Amniotic epithelial cell (primary cell): ENCODE results near the gene PTPRG.
A peak's percentile ranks its signal among the peaks of the same experiment; 100 is the strongest.

Source experiments
- DNase-seq: peaks from one replicate; pipeline ENCODE4 v3.0.0-alpha.2; 2010; ENCODE audit warnings: low read depth

Gene PTPRG

GRCh38 chr3:62236016-62236415, 674.6 kb downstream of the PTPRG start:
- no peak for DNase-seq

- no peak for DNase-seq
These were observed 676.0 kb downstream of the PTPRG start for GRCh38 chr3:62237286-62237948.

- no peak for DNase-seq
These were observed 676.6 kb downstream of the PTPRG start for GRCh38 chr3:62238003-62238402.

GRCh38 chr3:62238431-62238830, 677.1 kb downstream of the PTPRG start:
- DNase-seq: no peak

GRCh38 chr3:62241279-62241678, 679.9 kb downstream of the PTPRG start:
- DNase-seq: no peak

GRCh38 chr3:62242831-62243509, 681.6 kb downstream of the PTPRG start:
- no peak for DNase-seq

- DNase-seq: no peak
These were observed 684.7 kb downstream of the PTPRG start for GRCh38 chr3:62246094-62246493.

- no peak for DNase-seq
These were observed 685.6 kb downstream of the PTPRG start for GRCh38 chr3:62246985-62247384.

- no peak for DNase-seq
These were observed 687.5 kb downstream of the PTPRG start for GRCh38 chr3:62248734-62249483.

- no peak for DNase-seq
These were observed 688.1 kb downstream of the PTPRG start for GRCh38 chr3:62249484-62249776.

GRCh38 chr3:62249855-62250543, 688.6 kb downstream of the PTPRG start:
- DNase-seq: no peak

- peak; percentile 47 for DNase-seq
These were observed 691.2 kb downstream of the PTPRG start for GRCh38 chr3:62252438-62253157.

- DNase-seq: no peak
These were observed 692.6 kb downstream of the PTPRG start for GRCh38 chr3:62253971-62254370.

- DNase-seq: no peak
These were observed 694.4 kb downstream of the PTPRG start for GRCh38 chr3:62255758-62256157.

- no peak for DNase-seq
These were observed 698.6 kb downstream of the PTPRG start for GRCh38 chr3:62259924-62260323.

- no peak for DNase-seq
These were observed 699.3 kb downstream of the PTPRG start for GRCh38 chr3:62260655-62261054.

GRCh38 chr3:62261121-62261520, 699.8 kb downstream of the PTPRG start:
- no peak for DNase-seq

- no peak for DNase-seq
These were observed 700.4 kb downstream of the PTPRG start for GRCh38 chr3:62261736-62262135.

- no peak for DNase-seq
These were observed 704.2 kb downstream of the PTPRG start for GRCh38 chr3:62265528-62265927.

- no peak for DNase-seq
These were observed 705.4 kb downstream of the PTPRG start for GRCh38 chr3:62266668-62267283.

- DNase-seq: no peak
These were observed 715.3 kb downstream of the PTPRG start for GRCh38 chr3:62276658-62277180.
